DND-41 (cell line): Measurements from ENCODE around the gene OPHN1.
"Not testable (repeated sequence)": the region's sequence is repeated elsewhere in the genome, so short reads cannot be mapped to it uniquely, and the experiment has no call there.

Source experiments
- ATAC-seq: fragments of 200-7000 bp; cut with Tn5 transposase; 3 replicates; pipeline ENCODE4 v1.9.1; 2021; ENCODE audit warnings: low read depth; ENCODE audit not compliant: insufficient read depth
- DNase-seq: peaks from one replicate; pipeline ENCODE4 v3.0.0-alpha.2; 2020
- H2AFZ ChIP-seq: 2 replicates; pipeline ENCODE4 v1.6.0; 2012; ENCODE audit warnings: low read depth, low read length
- H3K27ac ChIP-seq: 2 replicates; pipeline ENCODE4 v1.5.1; 2012; ENCODE audit warnings: low read length, inconsistent platforms
- H3K27me3 ChIP-seq: fragments of 200-600 bp; sonication (generic); 2 replicates; pipeline ENCODE4 v1.6.0; 2012; ENCODE audit warnings: low read length, mild to moderate bottlenecking, inconsistent platforms; ENCODE audit not compliant: insufficient read depth, poor library complexity
- H3K36me3 ChIP-seq: 2 replicates; pipeline ENCODE4 v1.5.1; 2012; ENCODE audit warnings: low read length, inconsistent platforms; ENCODE audit not compliant: insufficient read depth
- H3K4me1 ChIP-seq: 2 replicates; pipeline ENCODE4 v1.5.1; 2012; ENCODE audit warnings: mild to moderate bottlenecking, low read length; ENCODE audit not compliant: insufficient read depth
- H3K4me2 ChIP-seq: 2 replicates; pipeline ENCODE4 v1.6.0; 2012; ENCODE audit warnings: mild to moderate bottlenecking, moderate library complexity, low read length, inconsistent platforms; ENCODE audit not compliant: insufficient read depth
- H3K4me3 ChIP-seq, 2 experiments: fragments of 200-600 bp in 1 of 2; shearing (Covaris generic) in 1 of 2; 2 replicates each; pipeline ENCODE4 v1.5.1; 2012 to 2016; ENCODE audit warnings: inconsistent platforms in 2 of 2, low read length in 2 of 2, mild to moderate bottlenecking in 2 of 2, low read depth in 1 of 2, moderate library complexity in 1 of 2
- H3K79me2 ChIP-seq: 2 replicates; pipeline ENCODE4 v1.6.0; 2012; ENCODE audit warnings: low read length, inconsistent platforms; ENCODE audit not compliant: insufficient read depth
- H3K9ac ChIP-seq: 2 replicates; pipeline ENCODE4 v1.6.0; 2012; ENCODE audit warnings: low read depth, mild to moderate bottlenecking, inconsistent platforms, low read length, moderate library complexity
- H3K9me3 ChIP-seq: 2 replicates; pipeline ENCODE4 v1.5.1; 2012; ENCODE audit warnings: low read length, moderate library complexity, mild to moderate bottlenecking, inconsistent platforms; ENCODE audit not compliant: insufficient read depth, severe bottlenecking
- H4K20me1 ChIP-seq: 2 replicates; pipeline ENCODE4 v1.6.0; 2012; ENCODE audit warnings: low read length; ENCODE audit not compliant: insufficient read depth
- CTCF ChIP-seq: IDR thresholded peaks from 2 replicates; pipeline ENCODE4 v1.5.1; 2012; ENCODE audit warnings: borderline replicate concordance, low read length, moderate library complexity, mild to moderate bottlenecking; ENCODE audit not compliant: poor library complexity, severe bottlenecking; ENCODE audit errors: extremely low read depth
- EZH2 ChIP-seq: IDR thresholded peaks from 3 replicates; pipeline ENCODE4 v1.6.1; 2012; ENCODE audit warnings: borderline replicate concordance, low read depth, mild to moderate bottlenecking, moderate library complexity, low read length, inconsistent platforms; ENCODE audit not compliant: severe bottlenecking

The OPHN1 gene

GRCh38 chrX:68402094-68402493 is 31.2 kb downstream of the OPHN1 start:
- no peak overlapping the region for H3K9ac ChIP-seq
- no peaks in the 10 kb centered on the region for H3K4me1 ChIP-seq
- no peaks in the 10 kb centered on the region for H4K20me1 ChIP-seq
- no peak overlapping the region for H3K27ac ChIP-seq
- no peaks in the 10 kb centered on the region for H3K27me3 ChIP-seq
- no peak overlapping the region for H2AFZ ChIP-seq
- TF ChIP-seq EZH2 (no peak), CTCF (no peak)
- no peaks in the 10 kb centered on the region for H3K9me3 ChIP-seq
- DNase-seq (no peak), ATAC-seq (no peak)
- H3K4me2 ChIP-seq = no peak overlapping the region
- no peaks in the 10 kb centered on the region for H3K79me2 ChIP-seq
- H3K36me3 ChIP-seq = no peaks in the 10 kb centered on the region
- H3K4me3 ChIP-seq = no peak overlapping the region

GRCh38 chrX:68398291-68398690 is 35.0 kb downstream of the OPHN1 start:
- H4K20me1 ChIP-seq = no peaks in the 10 kb centered on the region
- H3K27me3 ChIP-seq = no peaks in the 10 kb centered on the region
- no peaks in the 10 kb centered on the region for H3K36me3 ChIP-seq
- H3K27ac ChIP-seq = no peak overlapping the region
- no peaks in the 10 kb centered on the region for H3K9me3 ChIP-seq
- ATAC-seq = no peak
- no peaks in the 10 kb centered on the region for H3K79me2 ChIP-seq
- H3K4me1 ChIP-seq = no peaks in the 10 kb centered on the region
- TF ChIP-seq CTCF = no peak
- no peak for TF ChIP-seq EZH2
- H3K4me3 ChIP-seq = no peak overlapping the region
- no peak overlapping the region for H3K9ac ChIP-seq
- no peak overlapping the region for H2AFZ ChIP-seq
- H3K4me2 ChIP-seq = no peak overlapping the region
- DNase-seq = no peak

- DNase-seq = no peak
- H3K9ac ChIP-seq = no peak overlapping the region
- ATAC-seq = no peak
These were observed 36.3 kb downstream of the OPHN1 start for GRCh38 chrX:68396953-68397352.

GRCh38 chrX:68389419-68389960 is 43.8 kb downstream of the OPHN1 start:
- H4K20me1 ChIP-seq, H2AFZ ChIP-seq, ATAC-seq, H3K4me3 ChIP-seq, H3K9me3 ChIP-seq, DNase-seq, H3K79me2 ChIP-seq, H3K27me3 ChIP-seq, H3K4me2 ChIP-seq, H3K27ac ChIP-seq, H3K4me1 ChIP-seq, H3K36me3 ChIP-seq, H3K9ac ChIP-seq: not testable (repeated sequence)

More at GRCh38 chrX:68396953-68397352, 36.3 kb downstream of the OPHN1 start:
- H3K4me2 ChIP-seq = no peak overlapping the region
- H2AFZ ChIP-seq = no peak overlapping the region
- H3K4me3 ChIP-seq = no peak overlapping the region
- no peaks in the 10 kb centered on the region for H3K9me3 ChIP-seq
- H3K4me1 ChIP-seq = no peaks in the 10 kb centered on the region
- no peak for TF ChIP-seq CTCF
- TF ChIP-seq EZH2 = no peak
- no peaks in the 10 kb centered on the region for H3K27me3 ChIP-seq
- no peaks in the 10 kb centered on the region for H4K20me1 ChIP-seq
- no peaks in the 10 kb centered on the region for H3K36me3 ChIP-seq
- no peak overlapping the region for H3K27ac ChIP-seq
- no peaks in the 10 kb centered on the region for H3K79me2 ChIP-seq
